ENCODE measurements around the gene TBP. TPM values are rescaled to one million over a fixed set of nuclear protein-coding genes. Genes with fewer than 3 reads are reported as not detected.
"Not testable (repeated sequence)": the region's sequence is repeated elsewhere in the genome, so short reads cannot be mapped to it uniquely, and the experiment has no call there.

The TBP gene
- total and polyA plus RNA-seq, 2 of the 13 experiments (the other 11 are each of a cell fraction or from before 2014, with no cell fraction given) = 21.7 to 28.1 TPM

- H3K4me3 ChIP-seq (replicated peaks in 1 of 3; ENCODE audit: insufficient read depth in 1 of 3, low read depth in 2 of 3, low read length in 3 of 3); in situ Hi-C loops (cut with HindIII; ENCODE audit: extremely low pct_ligation_motif_present, low pct_unique_long_range_greater_than_20kb); H3K4me1 ChIP-seq (ENCODE audit: insufficient read depth, low read length); H3K4me2 ChIP-seq (ENCODE audit: low read depth, low read length); ATAC-seq; DNase-seq (ENCODE audit: low spot score); BruUV-seq (replicated peaks); H3K9ac ChIP-seq (ENCODE audit: insufficient read depth, low read depth, low read length); H2AFZ ChIP-seq (ENCODE audit: low read length); H3K27me3 ChIP-seq (ENCODE audit: control insufficient read depth in 1 of 2, insufficient read depth in 2 of 2, low read length in 2 of 2); POLR2A ChIA-PET; H4K20me1 ChIP-seq (ENCODE audit: insufficient read depth, low read length); FAIRE-seq; CTCF ChIA-PET (ENCODE audit: low intra/inter-chr PET ratio, low total read pairs); H3K79me2 ChIP-seq (ENCODE audit: insufficient read depth, low read length); H3K9me3 ChIP-seq (ENCODE audit: low read length); H3K36me3 ChIP-seq (replicated peaks in 1 of 2; ENCODE audit: control insufficient read depth in 1 of 2, insufficient read depth in 2 of 2, low read length in 2 of 2); intact Hi-C loops (cut with micrococcal nuclease; ENCODE audit: unreplicated experiment); H3K27ac ChIP-seq (ENCODE audit: extremely low read length, insufficient read depth, low read length): not testable (repeated sequence)
- 53% methylated on average over 2 of the region's 2 CpGs for WGBS (ENCODE audit: low lambda C conversion rate)
- TF ChIP-seq MNT (IDR thresholded peaks at IDR 0.05) = peak; percentile 84
Observed at GRCh38 chr6:170507728-170508127, 46.4 kb upstream of the TBP start.

GRCh38 chr6:170508275-170508674 lies 45.9 kb upstream of the TBP start:
- H3K27me3 ChIP-seq (ENCODE audit: control insufficient read depth in 1 of 2, insufficient read depth in 2 of 2, low read length in 2 of 2); FAIRE-seq; BruUV-seq (replicated peaks): not testable (repeated sequence)

More at GRCh38 chr6:170508275-170508674, 45.9 kb upstream of the TBP start:
- H3K4me2 ChIP-seq (ENCODE audit: low read depth, low read length); in situ Hi-C loops (cut with HindIII; ENCODE audit: extremely low pct_ligation_motif_present, low pct_unique_long_range_greater_than_20kb); H3K9ac ChIP-seq (ENCODE audit: insufficient read depth, low read depth, low read length); H3K9me3 ChIP-seq (ENCODE audit: low read length); intact Hi-C loops (cut with micrococcal nuclease; ENCODE audit: unreplicated experiment); H3K79me2 ChIP-seq (ENCODE audit: insufficient read depth, low read length); H3K36me3 ChIP-seq (replicated peaks in 1 of 2; ENCODE audit: control insufficient read depth in 1 of 2, insufficient read depth in 2 of 2, low read length in 2 of 2); H3K4me3 ChIP-seq (replicated peaks in 1 of 3; ENCODE audit: insufficient read depth in 1 of 3, low read depth in 2 of 3, low read length in 3 of 3); CTCF ChIA-PET (ENCODE audit: low intra/inter-chr PET ratio, low total read pairs); POLR2A ChIA-PET; ATAC-seq; H2AFZ ChIP-seq (ENCODE audit: low read length); H3K4me1 ChIP-seq (ENCODE audit: insufficient read depth, low read length); H4K20me1 ChIP-seq (ENCODE audit: insufficient read depth, low read length); H3K27ac ChIP-seq (ENCODE audit: extremely low read length, insufficient read depth, low read length); DNase-seq (ENCODE audit: low spot score): not testable (repeated sequence)
- TF ChIP-seq MNT (IDR thresholded peaks at IDR 0.05) = peak; percentile 99
- WGBS (ENCODE audit: low lambda C conversion rate) = no CpG with 5 or more reads among the region's 1 CpG

Data from HepG2 (cell line).